ENCODE data around the gene FOXP1.

The FOXP1 gene

DNA sequence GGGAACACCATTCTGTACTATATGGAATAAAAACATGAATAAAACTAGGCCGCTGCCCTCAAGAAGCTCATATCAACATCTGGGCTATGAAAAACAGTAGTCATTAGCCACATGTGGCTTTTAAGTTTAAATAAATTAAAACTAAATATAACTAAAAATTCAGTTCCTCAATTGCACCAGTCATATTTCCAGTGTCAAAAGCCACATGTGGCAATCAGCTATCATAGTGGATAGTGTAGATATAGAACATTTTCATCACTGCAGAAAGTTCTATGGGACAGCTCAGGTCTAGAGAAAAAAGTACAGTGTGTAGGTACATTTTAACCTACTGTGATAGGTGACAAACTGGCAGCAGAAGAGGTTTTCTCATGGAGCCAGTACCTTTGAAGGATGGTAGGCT lies 261.4 kb downstream of the FOXP1 start:
- DNase-seq, result no peak

DNA sequence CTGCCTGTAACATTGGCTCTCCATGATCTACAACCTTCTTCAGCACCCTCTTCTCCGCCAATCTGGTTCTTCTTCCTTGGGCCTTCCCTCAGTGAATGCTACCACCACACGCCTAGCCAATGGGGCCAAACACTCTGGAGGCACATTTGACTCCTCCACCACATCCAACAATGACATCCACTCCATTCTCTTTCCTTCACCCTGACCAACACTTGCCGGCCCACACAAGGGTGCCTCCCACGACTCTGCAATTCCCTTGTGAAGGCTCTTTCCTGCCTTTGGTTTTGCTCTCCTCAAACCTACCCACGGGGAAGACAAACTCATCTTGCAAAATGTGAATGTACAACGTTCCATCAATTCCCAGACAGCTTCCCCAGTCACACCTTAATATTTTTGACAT lies 263.8 kb downstream of the FOXP1 start:
- no peak for DNase-seq

DNA sequence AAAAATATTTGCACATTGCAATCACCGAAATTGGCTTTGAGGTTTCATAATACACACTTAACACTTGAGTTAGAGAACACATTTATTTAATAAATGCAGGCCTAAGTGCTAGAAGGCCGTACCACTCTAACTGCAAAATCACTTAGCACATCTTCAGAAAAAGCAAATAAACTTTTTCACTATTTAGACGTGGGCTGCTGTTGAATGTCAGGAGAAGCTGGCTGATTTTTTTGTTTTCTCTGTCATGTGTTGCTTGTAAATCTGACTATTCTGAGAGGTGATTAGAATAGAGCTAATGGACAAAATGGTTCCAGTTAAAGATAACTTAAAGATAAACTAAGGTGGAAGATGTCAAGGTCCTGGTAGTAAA lies 265.1 kb downstream of the FOXP1 start:
- DNase-seq, result peak in 2 of 3 experiments; percentile 19 to 21

DNA sequence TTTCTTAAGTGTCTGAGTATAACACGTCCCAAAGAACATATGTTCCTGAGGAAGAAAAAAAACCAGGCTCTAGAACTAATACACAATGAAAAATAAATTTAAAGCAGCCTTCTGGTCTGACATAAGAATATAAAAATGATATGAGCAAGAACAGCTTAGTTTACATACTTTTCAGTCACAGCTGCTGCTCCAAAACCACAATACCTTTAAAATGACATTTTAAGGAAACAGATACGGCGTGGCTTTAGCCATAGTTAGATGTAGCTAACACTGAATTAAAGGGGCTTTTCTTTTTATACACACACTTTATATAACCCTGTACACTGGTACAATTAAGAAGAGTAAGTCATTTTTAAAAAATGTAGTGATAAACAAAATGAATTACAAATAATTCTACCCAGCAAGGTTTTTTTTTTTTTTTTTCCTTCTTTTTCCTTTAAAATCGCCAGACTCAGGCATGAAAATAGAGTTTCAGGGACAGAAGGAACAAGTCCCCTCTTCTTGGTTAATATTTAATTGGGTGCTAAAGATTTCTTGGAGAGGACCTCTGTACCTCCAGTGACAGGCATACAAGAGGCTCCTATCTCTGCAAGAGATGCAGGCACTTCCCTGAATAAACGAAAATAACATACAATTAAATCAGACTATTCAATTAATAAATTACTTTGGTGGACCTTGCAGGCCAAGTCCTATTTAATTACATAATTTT lies 265.6 kb downstream of the FOXP1 start:
- DNase-seq, result no peak

DNA sequence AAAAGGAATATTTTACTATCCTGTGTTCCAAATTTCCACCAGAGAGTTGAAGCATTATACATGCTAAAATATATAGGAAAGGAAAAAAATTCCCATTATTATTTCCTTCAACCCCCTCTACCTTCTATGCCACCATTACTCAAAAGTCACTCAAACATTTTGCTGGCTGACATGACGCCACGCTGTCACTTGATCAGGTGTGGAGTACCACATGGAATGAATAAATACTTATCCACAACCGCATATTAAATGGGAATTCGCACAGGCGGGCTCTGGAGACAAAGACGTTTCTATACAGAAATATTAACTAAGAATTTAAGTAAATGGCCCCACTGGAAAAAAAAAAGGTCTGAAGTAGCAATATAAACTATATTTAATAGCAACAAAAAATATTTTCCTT lies 266.4 kb downstream of the FOXP1 start:
- peak in 1 of 3 experiments; percentile 34 for DNase-seq

DNA sequence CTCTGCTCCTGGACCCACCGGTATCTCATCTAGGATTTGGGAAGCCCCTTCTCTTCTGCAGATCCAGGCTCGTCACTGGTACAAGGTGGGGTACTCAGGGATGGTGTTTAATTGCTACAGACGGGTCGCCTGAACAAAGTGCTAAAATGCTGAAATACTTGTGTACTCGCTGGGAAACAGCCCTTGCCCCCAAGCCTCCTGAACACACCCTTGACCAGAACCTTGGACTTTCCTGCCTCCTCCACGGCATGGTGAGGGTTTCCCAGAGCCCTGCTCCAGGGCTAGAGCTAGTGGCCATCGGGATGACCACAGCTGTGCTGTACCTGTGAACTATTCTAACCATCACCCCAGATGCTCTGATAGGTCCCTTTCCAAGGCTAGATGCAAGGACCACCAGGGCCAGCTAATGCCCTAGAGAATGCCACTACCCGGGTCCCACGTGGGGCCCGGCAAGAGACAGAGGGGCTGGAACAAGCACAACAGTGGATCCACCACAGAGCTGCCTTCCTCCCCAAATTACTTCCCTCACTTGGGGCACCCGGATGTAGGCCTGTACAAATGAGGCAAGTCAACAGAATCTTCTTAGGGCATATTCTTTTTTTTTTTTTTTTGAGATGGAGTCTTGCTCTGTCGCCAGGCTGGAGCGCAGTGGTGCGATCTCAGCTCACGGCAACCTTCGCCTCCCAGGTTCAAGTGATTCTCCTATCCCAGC lies 267.3 kb downstream of the FOXP1 start:
- DNase-seq, result no peak

DNA sequence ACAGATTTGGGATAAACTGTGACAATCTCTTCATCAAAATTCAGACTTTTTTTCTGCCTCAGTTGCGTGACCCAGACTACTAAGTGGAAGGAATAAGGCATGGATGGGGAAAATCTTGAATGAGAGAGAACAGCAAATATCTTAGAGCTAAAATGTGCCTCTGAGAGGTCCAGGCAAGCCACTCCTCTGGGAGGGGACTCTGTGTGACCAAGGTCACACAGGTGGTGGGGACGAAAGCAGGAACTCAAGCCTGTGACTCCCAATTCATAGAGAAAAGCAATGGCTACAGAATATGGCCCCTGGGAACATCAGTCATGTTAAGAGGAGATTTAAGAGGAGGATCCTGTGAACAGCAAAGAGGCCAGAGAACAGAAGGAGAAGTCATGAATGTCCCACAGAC lies 268.1 kb downstream of the FOXP1 start:
- DNase-seq, result no peak

DNA sequence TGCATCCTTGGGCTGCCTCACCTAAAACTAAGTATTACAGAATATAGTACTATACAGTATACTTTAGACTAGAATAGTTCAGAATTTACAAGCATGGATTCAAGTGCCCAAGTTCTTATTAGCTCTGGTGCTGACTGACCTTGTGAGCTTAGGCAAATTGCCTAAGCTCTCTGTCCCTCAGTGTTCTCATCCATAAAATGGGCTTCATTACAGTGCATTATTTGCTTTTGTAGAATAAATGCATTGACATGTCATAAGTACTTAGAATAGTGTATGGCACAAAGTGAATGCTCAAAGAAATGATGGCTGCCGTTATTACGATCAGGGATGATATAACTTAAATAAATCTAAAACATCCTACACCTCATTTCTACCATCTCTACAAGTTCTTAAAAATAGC lies 269.7 kb downstream of the FOXP1 start:
- DNase-seq, result no peak

DNA sequence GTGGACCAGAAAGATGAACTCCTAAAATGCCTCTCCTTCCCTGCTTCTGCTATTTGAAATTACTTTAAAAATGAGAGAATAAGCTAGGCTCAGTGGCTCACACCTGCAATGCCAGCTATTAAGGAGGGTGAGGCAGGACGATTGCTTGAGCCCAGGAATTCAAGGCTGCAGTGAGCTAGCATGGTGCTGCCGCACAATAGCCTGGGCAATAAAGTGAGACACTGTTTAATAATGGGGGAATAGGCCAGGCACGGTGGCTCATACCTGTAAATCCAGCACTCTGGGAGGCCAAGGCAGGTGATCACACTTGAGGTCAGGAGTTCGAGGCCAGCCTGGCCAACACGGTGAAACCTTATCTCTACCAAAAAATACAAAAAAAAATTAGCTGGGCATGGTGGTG lies 271.1 kb downstream of the FOXP1 start:
- DNase-seq, result no peak

DNA sequence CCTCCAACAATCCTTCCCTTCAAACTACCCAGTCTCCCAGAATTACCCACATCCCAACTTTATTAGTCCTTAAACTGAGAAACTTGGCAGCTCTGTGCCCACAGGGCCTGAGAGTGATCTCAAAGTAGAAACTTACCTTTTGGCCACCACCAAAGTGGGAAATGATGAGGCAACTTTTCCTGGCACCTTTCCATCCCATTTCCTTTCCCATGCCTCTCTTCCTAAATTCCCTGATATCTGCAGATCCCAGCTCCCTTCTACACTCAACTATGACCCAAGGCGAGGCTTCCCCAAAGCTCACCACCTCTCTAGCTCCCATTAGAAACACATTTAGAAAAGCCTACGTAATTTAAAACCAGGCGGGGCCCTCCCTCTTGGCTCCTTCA lies 271.9 kb downstream of the FOXP1 start:
- no peak for DNase-seq

DNA sequence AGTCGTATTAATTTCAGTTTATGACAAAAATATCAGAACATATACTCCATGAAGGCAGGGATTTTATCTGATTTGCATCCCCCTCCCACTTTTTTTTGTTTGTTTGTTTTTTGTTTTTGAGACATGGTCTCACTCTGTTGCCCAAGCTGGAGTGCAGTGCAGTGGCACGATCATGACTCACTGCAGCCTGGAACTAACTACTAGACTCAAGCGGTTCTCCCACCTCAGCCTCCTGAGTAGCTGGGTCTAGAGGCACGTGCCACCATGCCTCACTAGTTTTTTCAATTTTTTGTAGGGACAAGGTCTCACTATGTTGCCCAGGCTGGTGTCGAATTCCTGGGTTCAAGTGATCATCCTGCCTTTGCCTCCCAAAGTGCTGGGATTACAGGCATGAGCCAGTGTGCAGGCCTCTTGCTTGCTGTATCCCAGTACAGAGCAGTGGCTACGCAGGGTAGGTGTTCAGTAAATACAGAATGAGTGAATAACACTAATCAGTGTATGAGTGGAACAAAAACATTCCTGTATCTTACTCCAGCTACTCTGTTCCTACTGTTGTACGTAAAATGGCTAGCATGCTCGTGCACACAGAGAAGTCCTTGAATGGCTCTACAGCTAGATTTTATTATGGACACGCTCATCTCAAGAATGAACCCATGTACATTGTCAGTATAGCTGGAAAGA lies 272.4 kb downstream of the FOXP1 start:
- no peak for DNase-seq

DNA sequence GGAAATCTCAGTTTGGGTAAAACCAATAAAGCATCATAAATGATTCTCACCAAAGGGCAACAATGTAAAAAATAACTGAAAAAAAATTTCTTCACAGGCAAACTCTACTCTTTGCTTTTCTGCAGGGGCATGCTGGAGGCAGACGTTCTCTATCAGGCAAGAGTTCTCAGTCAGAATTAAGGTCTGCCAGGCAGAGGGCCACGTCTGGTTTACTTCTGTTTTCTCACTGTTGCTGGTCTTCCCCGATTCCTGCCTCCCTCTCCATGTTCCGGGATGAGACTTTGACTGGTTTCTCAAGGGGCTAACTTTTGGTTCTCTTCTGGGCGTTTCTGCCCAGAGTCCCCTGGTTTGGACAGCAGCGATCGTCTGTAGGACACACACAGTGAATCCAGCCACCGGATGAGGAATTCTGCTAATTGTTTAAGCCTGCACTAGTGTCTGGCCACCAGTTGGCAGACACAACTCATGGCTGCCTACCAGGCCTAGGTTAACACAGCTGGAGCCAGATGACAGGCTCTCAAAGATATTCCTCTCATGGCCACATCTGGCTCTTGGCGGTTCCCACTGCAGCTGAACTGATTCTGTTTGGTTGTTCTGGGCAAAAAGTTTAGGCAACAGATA lies 273.1 kb downstream of the FOXP1 start:
- DNase-seq, result no peak

DNA sequence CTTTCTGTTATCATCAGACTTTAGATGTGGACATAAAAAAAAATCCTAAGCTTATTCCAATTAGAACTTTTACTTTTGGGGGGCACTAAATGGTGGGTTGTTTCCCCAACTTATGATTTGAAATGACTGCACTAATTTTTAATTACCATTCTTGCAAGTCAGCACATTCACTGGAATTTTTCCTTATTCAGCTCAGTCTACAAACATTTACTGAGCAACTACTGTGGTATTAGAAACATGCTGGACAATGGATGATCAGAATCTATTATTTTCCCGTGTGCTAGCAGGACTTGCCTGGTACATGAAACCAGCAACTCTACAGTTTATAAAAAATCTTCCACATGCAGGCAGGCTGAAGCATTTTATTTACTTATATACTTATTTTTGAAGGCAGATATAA lies 273.6 kb downstream of the FOXP1 start:
- DNase-seq, result no peak

DNA sequence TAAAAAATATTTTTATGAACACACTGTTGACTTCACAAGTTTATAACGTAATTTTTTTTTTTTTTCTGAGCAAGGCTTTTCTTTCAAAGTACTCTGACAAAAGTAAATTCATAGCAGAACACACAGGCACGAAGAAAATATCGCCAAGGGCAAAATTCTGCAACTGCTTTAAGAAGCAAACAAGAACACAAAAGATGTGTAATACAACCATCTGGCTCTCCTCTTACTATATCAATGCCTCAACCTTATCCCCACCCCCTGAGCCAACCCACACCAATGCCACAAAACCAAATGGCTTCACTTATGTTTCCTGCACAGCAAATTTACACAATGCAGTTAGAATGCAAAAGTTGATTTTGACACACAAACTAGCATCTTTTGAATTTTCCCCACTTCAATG lies 274.2 kb downstream of the FOXP1 start:
- no peak for DNase-seq

DNA sequence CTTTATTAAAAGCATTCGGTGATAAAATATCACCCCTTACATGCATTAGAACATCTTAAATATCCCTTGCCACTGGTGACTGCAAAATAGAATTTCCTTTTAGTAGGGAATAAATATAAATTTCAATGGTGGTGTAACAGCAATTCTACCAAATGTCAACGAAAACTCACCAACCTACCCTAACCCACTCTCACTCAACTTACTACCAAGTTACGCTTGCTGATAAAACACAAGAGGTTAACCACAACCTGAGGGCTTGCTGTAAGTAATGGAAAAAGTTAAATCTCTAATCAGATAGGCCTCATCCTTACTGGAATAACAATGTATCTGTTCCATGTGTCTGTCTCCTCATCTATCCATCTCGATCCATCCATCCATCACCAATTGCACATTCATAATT lies 274.7 kb downstream of the FOXP1 start:
- no peak for DNase-seq

DNA sequence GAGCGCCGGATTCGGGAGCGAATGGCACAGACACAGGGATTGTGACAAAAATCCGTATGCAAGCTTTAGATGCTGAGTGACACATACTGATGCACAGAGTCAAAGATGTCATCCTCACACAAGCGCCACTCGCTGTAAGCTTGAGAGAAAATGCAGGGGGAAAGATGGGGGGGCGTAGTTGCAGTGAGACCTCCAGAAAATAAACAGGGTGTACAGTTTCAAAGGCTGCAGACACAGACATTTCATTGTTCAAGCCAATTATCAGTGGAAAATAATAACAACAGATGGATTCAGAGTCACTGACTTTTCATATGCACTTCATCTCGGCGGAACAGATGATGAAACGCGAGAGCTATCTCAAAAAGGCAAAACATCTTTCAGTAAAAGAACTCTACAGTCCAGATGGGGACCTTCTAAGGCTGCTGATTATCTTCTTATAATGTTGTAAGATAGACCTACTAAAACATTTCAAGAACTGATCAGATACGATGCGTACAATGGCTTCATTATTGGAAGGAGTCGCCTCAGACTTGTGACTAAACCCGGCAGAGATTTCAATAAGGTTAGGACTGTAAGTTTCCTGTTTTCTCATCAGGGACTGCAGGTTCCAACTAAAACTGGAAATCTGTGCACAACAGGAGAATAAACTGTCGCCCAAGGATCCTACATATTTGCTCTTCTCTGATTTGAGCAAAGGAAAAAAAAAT lies 275.4 kb downstream of the FOXP1 start:
- peak in 1 of 3 experiments; percentile 7 for DNase-seq

DNA sequence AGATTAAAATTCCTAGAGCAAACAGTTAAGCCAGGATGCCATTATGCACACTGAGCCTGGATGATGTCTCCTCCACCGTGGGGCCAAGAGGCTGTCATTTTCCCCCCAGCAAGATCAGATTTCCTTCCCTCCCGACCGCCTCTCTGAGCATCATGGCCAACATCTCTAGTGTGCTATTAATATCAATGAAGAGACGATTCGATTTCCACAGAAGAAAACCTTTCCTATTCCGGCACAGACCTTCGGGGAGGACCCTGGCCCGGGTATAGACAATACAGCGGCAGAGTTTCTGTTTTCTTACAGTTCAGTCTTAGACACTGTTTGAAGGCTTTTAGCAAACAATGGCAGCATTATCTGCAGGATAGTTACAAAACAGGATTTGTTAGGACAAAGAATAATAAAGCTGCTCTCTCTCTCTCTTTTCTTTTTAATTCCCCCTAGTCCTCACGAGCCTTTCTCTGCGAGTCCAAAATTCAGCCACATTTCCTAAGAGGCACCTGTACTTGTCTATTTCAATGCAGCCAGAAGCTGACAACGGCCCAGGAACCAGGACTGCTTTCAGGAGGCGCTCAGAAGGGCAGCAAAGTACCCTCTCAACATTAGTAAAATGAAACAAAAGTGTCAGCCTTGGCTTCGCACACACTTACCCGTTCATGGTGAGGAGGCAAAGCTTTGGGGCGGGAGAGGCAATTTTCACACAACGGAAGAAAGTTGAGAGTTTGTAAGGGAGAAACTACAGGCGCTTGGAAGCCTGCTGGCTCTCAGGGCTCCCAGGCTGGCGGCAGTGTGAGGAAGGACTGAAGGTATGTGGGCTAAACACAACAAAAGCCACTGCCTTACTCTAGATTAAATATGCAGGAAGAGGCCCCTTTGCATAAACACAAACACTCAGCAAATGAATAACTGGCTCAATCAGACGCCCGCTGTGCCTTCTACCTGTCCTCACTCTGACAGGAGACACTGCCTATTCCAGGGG lies 278.0 kb downstream of the FOXP1 start:
- peak; percentile 3 to 41 (median 26) for DNase-seq

DNA sequence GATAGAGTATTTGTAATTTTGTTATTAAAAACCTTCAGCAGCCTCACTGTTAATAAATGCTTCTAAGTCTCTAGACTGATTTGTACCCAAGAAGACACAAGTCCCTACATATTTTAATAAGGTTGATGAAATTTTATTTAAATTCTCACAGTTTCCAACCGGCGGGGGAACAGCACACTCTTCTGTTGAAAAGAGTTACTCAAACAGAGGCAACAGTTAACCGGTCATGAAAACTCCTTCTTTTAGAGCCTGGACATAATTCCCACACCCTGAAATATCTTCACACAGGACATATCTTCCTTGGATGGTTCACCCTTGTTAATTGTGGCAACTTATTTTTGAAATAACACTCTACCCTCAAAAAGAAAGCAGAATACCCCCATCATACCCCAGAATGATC lies 278.8 kb downstream of the FOXP1 start:
- DNase-seq, result no peak

DNA sequence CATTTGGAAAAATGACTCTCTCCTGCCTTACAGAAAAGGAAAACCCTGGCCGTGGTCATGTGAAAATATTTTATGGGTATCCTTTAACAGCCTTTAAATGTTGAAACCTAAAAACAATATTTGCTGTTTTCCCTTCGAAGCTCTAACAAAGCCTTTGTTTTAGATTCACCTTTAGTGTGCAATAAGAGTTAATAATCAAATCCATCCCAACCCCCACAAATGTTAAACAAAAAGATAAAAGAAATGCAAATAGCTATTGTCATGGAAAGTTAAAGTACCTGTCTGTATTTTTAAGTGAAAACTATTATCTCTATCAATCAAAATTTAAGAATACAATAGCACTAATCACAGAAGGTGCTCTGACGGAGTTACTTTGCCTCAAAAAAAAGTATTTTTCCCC lies 279.3 kb downstream of the FOXP1 start:
- DNase-seq, result peak in 1 of 3 experiments; percentile 1

DNA sequence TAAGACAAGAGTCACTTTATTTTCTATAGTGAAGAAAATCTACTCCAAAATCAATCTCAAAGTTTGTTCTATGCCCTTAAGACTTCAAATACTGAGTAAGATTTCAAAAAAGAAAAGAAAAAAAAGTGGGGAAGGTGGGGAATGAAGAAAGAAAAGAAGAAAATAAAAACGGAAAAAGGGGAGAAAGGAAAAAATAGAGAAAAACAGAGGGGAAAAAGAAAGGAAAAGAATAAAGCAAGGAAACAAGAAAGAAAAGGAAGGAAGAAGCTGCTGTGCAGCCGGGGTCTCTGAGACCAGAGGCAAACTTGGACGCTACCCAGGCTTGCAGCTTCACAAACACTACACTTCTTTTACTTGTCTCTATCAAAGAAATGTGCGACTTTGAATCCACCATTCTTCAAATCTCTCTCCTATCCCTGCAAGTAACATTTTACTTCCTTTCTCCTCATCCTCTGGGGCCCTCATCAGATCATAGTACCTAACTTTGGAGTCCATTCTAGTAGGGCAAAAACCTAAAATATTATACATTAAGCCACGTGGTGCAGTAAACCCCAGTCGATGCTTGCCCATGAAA lies 279.8 kb downstream of the FOXP1 start:
- no peak for DNase-seq

DNA sequence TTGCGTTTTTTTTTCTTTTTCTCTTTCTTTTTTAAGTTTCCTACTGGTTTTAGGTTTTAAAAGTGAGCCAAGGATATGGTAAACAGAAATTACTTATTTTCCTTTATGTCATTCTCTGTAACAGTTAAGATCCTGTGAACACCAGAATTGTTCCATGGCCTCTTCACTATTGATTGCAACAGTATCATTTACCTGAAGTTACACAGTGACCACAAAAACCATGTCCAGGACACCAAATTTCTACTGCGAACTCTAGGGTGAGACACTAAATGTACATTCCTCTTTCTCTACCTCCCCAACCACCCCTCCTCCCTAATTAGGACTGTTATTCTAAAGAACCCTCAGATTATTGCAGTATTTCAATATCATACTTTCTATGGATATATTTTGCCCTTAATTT lies 280.9 kb downstream of the FOXP1 start:
- DNase-seq, result no peak
